HepG2 (cell line): Measurements from ENCODE around the gene ANKRD42. TPM values are rescaled to one million over a fixed set of nuclear protein-coding genes. Genes with fewer than 3 reads are reported as not detected.
A peak's percentile ranks its signal among the peaks of the same experiment; 100 is the strongest.

Experiments used
- ARNT2 ChIP-seq: sonication (generic); formaldehyde crosslinking; IDR thresholded peaks from 2 replicates; pipeline ENCODE4 v1.8.0; 2022; ENCODE audit warnings: mild to moderate bottlenecking, low read depth, missing genetic modification reagents, moderate library complexity
- HNRNPUL1 ChIP-seq: fragments of 200-400 bp; formaldehyde crosslinking; IDR thresholded peaks from 2 replicates; pipeline ENCODE4 v1.6.1; 2017; ENCODE audit warnings: low read depth, mild to moderate bottlenecking, low read length, moderate library complexity
- SCMH1 ChIP-seq: sonication (generic); formaldehyde crosslinking; IDR thresholded peaks from 2 replicates; pipeline ENCODE4 v1.9.0; 2021; ENCODE audit warnings: missing genetic modification reagents, mild to moderate bottlenecking, borderline replicate concordance
- ZFP37 ChIP-seq: sonication (generic); formaldehyde crosslinking; IDR thresholded peaks from 2 replicates; pipeline ENCODE4 v1.4.0; 2020; ENCODE audit warnings: missing genetic modification reagents, borderline replicate concordance
- ZNF263 ChIP-seq: sonication (generic); formaldehyde crosslinking; IDR thresholded peaks from 2 replicates; pipeline ENCODE4 v1.4.0; 2020; ENCODE audit warnings: missing genetic modification reagents
- polyA plus RNA-seq, 8 experiments: library from polyadenylated mRNA; depleted of rRNA in 3 of 8; stranded (reverse) in 7 of 8; unstranded in 1 of 8; fragments of >200 nt; fragmentation: Illumina TruSeq in 4 of 8; extraction: Trizol in 4 of 8; gene quantifications; 2 replicates each; pipeline versions ENCODE4 v1.2.1 to v1.2.3, GENCODE V29; 2011 to 2016; ENCODE audit warnings: low read depth in 4 of 8, missing spikeins in 1 of 8, mixed read lengths in 1 of 8; ENCODE audit not compliant: insufficient read depth in 1 of 8
- total RNA-seq, 5 experiments: library from RNA; depleted of rRNA; stranded (reverse); fragments of >200 nt; fragmentation: Illumina TruSeq; extraction: Trizol; gene quantifications; 2 replicates each; pipeline ENCODE4 v1.2.3, GENCODE V29; 2016; ENCODE audit warnings: low read depth in 1 of 5
- TF ChIP-seq, protein P1 (sequence below): sonication (generic); IDR thresholded peaks from 2 replicates; pipeline ENCODE4 v1.6.1; 2016; ENCODE audit warnings: low read depth, borderline replicate concordance
- TF ChIP-seq, protein P2 (sequence below): sonication (generic); formaldehyde crosslinking; IDR thresholded peaks from 2 replicates; pipeline ENCODE4 v1.4.0; 2020; ENCODE audit warnings: missing genetic modification reagents, borderline replicate concordance
- TF ChIP-seq, protein P3 (sequence below): sonication (generic); formaldehyde crosslinking; IDR thresholded peaks from 2 replicates; pipeline ENCODE4 v1.4.0; 2020; ENCODE audit warnings: missing genetic modification reagents
- TF ChIP-seq, protein P4 (sequence below): sonication (generic); formaldehyde crosslinking; IDR thresholded peaks from 2 replicates; pipeline ENCODE4 v1.4.0; 2020; ENCODE audit warnings: mild to moderate bottlenecking, missing genetic modification reagents
- TF ChIP-seq, protein P5 (sequence below): fragments of 450-650 bp; IDR thresholded peaks from 2 replicates; pipeline ENCODE4 v1.6.1; 2017
- TF ChIP-seq, protein P6 (sequence below): sonication (generic); formaldehyde crosslinking; IDR thresholded peaks from 2 replicates; pipeline ENCODE4 v1.4.0; 2020; ENCODE audit warnings: missing genetic modification reagents

ANKRD42 gene
- total and polyA plus RNA-seq, 2 of the 13 experiments (the other 11 are each of a cell fraction or from before 2014, with no cell fraction given): 2.2 to 3.7 TPM

DNA sequence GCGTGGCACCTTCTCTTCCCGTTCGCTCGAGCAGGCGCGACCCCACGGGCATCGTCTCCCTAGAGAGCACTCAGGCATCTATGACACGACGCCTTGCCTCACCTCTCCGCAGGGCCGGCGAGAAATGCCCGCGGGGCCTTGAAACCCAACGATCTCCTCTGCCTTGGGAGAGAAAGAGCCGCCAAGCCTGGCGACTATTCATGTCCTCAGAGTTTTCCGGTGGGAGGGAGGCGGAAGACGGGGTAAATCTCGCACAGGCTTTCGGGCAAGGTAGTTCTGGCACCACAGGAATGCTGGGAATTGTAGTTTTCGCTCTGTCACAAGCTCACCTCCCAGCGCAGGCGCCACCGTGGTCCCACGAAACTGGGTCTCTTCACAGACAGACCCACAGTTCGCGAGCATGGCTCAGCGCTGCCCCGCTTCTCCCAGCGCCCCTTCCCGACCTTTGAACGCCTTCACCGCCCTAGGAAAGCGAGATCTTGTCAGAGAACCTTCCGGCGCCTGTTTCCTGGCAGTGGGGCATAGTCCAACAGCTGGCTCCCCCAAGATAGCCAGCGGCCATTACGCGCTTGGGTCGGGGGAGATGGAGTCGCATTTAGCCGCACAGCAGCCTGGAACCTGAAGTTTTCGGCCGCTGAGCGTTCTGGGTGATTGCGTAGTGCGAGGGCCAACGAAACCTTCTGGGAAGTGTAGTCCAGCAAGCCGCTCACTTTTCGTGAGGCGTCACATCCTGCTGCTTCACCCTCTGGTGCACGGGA, 92.4 kb downstream of the ANKRD42 start, which contains the start of gene CCDC90B (continued):
- peak; percentile 49; the same call in 1 of the 2 replicates for TF ChIP-seq ZNF263 (CRISPR knock-in tag)
- TF ChIP-seq, protein P1, sequence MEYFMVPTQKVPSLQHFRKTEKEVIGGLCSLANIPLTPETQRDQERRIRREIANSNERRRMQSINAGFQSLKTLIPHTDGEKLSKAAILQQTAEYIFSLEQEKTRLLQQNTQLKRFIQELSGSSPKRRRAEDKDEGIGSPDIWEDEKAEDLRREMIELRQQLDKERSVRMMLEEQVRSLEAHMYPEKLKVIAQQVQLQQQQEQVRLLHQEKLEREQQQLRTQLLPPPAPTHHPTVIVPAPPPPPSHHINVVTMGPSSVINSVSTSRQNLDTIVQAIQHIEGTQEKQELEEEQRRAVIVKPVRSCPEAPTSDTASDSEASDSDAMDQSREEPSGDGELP: peak; percentile 98
- TF ChIP-seq, protein P2, sequence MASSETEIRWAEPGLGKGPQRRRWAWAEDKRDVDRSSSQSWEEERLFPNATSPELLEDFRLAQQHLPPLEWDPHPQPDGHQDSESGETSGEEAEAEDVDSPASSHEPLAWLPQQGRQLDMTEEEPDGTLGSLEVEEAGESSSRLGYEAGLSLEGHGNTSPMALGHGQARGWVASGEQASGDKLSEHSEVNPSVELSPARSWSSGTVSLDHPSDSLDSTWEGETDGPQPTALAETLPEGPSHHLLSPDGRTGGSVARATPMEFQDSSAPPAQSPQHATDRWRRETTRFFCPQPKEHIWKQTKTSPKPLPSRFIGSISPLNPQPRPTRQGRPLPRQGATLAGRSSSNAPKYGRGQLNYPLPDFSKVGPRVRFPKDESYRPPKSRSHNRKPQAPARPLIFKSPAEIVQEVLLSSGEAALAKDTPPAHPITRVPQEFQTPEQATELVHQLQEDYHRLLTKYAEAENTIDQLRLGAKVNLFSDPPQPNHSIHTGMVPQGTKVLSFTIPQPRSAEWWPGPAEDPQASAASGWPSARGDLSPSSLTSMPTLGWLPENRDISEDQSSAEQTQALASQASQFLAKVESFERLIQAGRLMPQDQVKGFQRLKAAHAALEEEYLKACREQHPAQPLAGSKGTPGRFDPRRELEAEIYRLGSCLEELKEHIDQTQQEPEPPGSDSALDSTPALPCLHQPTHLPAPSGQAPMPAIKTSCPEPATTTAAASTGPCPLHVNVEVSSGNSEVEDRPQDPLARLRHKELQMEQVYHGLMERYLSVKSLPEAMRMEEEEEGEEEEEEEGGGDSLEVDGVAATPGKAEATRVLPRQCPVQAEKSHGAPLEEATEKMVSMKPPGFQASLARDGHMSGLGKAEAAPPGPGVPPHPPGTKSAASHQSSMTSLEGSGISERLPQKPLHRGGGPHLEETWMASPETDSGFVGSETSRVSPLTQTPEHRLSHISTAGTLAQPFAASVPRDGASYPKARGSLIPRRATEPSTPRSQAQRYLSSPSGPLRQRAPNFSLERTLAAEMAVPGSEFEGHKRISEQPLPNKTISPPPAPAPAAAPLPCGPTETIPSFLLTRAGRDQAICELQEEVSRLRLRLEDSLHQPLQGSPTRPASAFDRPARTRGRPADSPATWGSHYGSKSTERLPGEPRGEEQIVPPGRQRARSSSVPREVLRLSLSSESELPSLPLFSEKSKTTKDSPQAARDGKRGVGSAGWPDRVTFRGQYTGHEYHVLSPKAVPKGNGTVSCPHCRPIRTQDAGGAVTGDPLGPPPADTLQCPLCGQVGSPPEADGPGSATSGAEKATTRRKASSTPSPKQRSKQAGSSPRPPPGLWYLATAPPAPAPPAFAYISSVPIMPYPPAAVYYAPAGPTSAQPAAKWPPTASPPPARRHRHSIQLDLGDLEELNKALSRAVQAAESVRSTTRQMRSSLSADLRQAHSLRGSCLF: peak; percentile 23; the same call in 1 of the 2 replicates
- TF ChIP-seq HNRNPUL1: no peak
- TF ChIP-seq, protein P3, sequence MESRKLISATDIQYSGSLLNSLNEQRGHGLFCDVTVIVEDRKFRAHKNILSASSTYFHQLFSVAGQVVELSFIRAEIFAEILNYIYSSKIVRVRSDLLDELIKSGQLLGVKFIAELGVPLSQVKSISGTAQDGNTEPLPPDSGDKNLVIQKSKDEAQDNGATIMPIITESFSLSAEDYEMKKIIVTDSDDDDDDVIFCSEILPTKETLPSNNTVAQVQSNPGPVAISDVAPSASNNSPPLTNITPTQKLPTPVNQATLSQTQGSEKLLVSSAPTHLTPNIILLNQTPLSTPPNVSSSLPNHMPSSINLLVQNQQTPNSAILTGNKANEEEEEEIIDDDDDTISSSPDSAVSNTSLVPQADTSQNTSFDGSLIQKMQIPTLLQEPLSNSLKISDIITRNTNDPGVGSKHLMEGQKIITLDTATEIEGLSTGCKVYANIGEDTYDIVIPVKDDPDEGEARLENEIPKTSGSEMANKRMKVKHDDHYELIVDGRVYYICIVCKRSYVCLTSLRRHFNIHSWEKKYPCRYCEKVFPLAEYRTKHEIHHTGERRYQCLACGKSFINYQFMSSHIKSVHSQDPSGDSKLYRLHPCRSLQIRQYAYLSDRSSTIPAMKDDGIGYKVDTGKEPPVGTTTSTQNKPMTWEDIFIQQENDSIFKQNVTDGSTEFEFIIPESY (CRISPR knock-in tag): peak; percentile 60; the same call in 1 of the 2 replicates
- TF ChIP-seq, protein P4, sequence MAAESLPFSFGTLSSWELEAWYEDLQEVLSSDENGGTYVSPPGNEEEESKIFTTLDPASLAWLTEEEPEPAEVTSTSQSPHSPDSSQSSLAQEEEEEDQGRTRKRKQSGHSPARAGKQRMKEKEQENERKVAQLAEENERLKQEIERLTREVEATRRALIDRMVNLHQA (CRISPR knock-in tag): no peak
- TF ChIP-seq, protein P5, sequence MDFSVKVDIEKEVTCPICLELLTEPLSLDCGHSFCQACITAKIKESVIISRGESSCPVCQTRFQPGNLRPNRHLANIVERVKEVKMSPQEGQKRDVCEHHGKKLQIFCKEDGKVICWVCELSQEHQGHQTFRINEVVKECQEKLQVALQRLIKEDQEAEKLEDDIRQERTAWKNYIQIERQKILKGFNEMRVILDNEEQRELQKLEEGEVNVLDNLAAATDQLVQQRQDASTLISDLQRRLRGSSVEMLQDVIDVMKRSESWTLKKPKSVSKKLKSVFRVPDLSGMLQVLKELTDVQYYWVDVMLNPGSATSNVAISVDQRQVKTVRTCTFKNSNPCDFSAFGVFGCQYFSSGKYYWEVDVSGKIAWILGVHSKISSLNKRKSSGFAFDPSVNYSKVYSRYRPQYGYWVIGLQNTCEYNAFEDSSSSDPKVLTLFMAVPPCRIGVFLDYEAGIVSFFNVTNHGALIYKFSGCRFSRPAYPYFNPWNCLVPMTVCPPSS: no peak
- TF ChIP-seq ZFP37 (CRISPR knock-in tag): 0 out of 2 replicates have a peak, but pooled peaks have one; percentile 31
- TF ChIP-seq, protein P6, sequence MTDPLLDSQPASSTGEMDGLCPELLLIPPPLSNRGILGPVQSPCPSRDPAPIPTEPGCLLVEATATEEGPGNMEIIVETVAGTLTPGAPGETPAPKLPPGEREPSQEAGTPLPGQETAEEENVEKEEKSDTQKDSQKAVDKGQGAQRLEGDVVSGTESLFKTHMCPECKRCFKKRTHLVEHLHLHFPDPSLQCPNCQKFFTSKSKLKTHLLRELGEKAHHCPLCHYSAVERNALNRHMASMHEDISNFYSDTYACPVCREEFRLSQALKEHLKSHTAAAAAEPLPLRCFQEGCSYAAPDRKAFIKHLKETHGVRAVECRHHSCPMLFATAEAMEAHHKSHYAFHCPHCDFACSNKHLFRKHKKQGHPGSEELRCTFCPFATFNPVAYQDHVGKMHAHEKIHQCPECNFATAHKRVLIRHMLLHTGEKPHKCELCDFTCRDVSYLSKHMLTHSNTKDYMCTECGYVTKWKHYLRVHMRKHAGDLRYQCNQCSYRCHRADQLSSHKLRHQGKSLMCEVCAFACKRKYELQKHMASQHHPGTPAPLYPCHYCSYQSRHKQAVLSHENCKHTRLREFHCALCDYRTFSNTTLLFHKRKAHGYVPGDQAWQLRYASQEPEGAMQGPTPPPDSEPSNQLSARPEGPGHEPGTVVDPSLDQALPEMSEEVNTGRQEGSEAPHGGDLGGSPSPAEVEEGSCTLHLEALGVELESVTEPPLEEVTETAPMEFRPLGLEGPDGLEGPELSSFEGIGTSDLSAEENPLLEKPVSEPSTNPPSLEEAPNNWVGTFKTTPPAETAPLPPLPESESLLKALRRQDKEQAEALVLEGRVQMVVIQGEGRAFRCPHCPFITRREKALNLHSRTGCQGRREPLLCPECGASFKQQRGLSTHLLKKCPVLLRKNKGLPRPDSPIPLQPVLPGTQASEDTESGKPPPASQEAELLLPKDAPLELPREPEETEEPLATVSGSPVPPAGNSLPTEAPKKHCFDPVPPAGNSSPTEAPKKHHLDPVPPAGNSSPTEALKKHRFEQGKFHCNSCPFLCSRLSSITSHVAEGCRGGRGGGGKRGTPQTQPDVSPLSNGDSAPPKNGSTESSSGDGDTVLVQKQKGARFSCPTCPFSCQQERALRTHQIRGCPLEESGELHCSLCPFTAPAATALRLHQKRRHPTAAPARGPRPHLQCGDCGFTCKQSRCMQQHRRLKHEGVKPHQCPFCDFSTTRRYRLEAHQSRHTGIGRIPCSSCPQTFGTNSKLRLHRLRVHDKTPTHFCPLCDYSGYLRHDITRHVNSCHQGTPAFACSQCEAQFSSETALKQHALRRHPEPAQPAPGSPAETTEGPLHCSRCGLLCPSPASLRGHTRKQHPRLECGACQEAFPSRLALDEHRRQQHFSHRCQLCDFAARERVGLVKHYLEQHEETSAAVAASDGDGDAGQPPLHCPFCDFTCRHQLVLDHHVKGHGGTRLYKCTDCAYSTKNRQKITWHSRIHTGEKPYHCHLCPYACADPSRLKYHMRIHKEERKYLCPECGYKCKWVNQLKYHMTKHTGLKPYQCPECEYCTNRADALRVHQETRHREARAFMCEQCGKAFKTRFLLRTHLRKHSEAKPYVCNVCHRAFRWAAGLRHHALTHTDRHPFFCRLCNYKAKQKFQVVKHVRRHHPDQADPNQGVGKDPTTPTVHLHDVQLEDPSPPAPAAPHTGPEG (CRISPR knock-in tag): peak; percentile 48; the same call in 1 of the 2 replicates
- TF ChIP-seq ARNT2 (CRISPR knock-in tag): no peak
- TF ChIP-seq SCMH1 (CRISPR knock-in tag): no peak
